Stimulated activated CD4-positive, alpha-beta T cell treated with anti-CD3 and anti-CD28 coated beads, Interleukin-12 subunit alpha, Interleukin-12 subunit beta, amount 100 ng/mL, for 24 hours (primary cell): ENCODE data around the gene SLC39A5.
"Not testable (repeated sequence)": the region's sequence is repeated elsewhere in the genome, so short reads cannot be mapped to it uniquely, and the experiment has no call there.

Experiments used
- DNase-seq, 2 experiments: peaks; one replicate each; pipeline ENCODE4 v3.0.0-alpha.2; 2020; ENCODE audit warnings: low read depth in 2 of 2

Gene SLC39A5

GRCh38 chr12:56278905-56279304 is 49.1 kb downstream of the SLC39A5 start:
- DNase-seq, result no peak

- DNase-seq, result no peak
Observed at GRCh38 chr12:56280849-56281248, 51.0 kb downstream of the SLC39A5 start.

- DNase-seq, result no peak
Observed at GRCh38 chr12:56282030-56282429, 52.2 kb downstream of the SLC39A5 start.

GRCh38 chr12:56282579-56282978 is 52.7 kb downstream of the SLC39A5 start:
- no peak for DNase-seq

- not testable (repeated sequence) for DNase-seq
Observed at GRCh38 chr12:56284263-56284662, 54.4 kb downstream of the SLC39A5 start.

GRCh38 chr12:56286044-56286830 is 56.4 kb downstream of the SLC39A5 start:
- DNase-seq, result no peak
